ENCODE results near the gene HRG.

GRCh38 chr3:186625600-186626042, 40.2 kb upstream of the HRG start:
- TF ChIP-seq CTCF (IDR thresholded peaks at IDR 0.05; ENCODE audit: low read length) (no peak), EZH2 (IDR thresholded peaks at IDR 0.05; ENCODE audit: borderline replicate concordance, low read length) (no peak)
